ENCODE data around the gene ST6GAL1.

Gene ST6GAL1

GRCh38 chr3:186986816-186987215 lies 56.5 kb downstream of the ST6GAL1 start:
- Histone ChIP-seq H3K9me3 (ENCODE audit: insufficient read depth, low read length, severe bottlenecking) (no peaks in the 10 kb centered on the region), H3K9ac (ENCODE audit: low read depth, low read length) (no peak overlapping the region), H3K4me2 (ENCODE audit: insufficient read depth, low read length) (no peak overlapping the region), H4K20me1 (ENCODE audit: insufficient read depth, low read length) (no peaks in the 10 kb centered on the region), H2AFZ (ENCODE audit: low read depth, low read length) (no peak overlapping the region), H3K27ac (ENCODE audit: low read length) (no peak overlapping the region), H3K79me2 (ENCODE audit: insufficient read depth, low read length) (no peaks in the 10 kb centered on the region), H3K27me3 (ENCODE audit: insufficient read depth, low read length, poor library complexity) (peaks cover 11% of the 10 kb centered on the region), H3K4me1 (ENCODE audit: insufficient read depth, low read length) (no peaks in the 10 kb centered on the region), H3K36me3 (ENCODE audit: insufficient read depth, low read length) (no peaks in the 10 kb centered on the region), H3K4me3 (ENCODE audit: low read depth in 1 of 2, low read length in 2 of 2) (no peak overlapping the region)
- TF ChIP-seq EZH2 (IDR thresholded peaks at IDR 0.05; ENCODE audit: borderline replicate concordance, low read depth, low read length, severe bottlenecking) = no peak
- TF ChIP-seq, protein P1, sequence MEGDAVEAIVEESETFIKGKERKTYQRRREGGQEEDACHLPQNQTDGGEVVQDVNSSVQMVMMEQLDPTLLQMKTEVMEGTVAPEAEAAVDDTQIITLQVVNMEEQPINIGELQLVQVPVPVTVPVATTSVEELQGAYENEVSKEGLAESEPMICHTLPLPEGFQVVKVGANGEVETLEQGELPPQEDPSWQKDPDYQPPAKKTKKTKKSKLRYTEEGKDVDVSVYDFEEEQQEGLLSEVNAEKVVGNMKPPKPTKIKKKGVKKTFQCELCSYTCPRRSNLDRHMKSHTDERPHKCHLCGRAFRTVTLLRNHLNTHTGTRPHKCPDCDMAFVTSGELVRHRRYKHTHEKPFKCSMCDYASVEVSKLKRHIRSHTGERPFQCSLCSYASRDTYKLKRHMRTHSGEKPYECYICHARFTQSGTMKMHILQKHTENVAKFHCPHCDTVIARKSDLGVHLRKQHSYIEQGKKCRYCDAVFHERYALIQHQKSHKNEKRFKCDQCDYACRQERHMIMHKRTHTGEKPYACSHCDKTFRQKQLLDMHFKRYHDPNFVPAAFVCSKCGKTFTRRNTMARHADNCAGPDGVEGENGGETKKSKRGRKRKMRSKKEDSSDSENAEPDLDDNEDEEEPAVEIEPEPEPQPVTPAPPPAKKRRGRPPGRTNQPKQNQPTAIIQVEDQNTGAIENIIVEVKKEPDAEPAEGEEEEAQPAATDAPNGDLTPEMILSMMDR (IDR thresholded peaks at IDR 0.05; ENCODE audit: borderline replicate concordance, extremely low read depth, low read length, poor library complexity, severe bottlenecking) = no peak
- no peak for DNase-seq
- no peak for ATAC-seq (ENCODE audit: insufficient read depth, low read depth)

- Histone ChIP-seq H3K27ac (ENCODE audit: low read length) (no peak overlapping the region), H3K4me3 (ENCODE audit: low read depth in 1 of 2, low read length in 2 of 2) (no peak overlapping the region), H3K9ac (ENCODE audit: low read depth, low read length) (no peak overlapping the region), H3K4me1 (ENCODE audit: insufficient read depth, low read length) (no peaks in the 10 kb centered on the region), H3K4me2 (ENCODE audit: insufficient read depth, low read length) (no peak overlapping the region), H2AFZ (ENCODE audit: low read depth, low read length) (no peak overlapping the region), H3K9me3 (ENCODE audit: insufficient read depth, low read length, severe bottlenecking) (no peaks in the 10 kb centered on the region), H3K36me3 (ENCODE audit: insufficient read depth, low read length) (no peaks in the 10 kb centered on the region), H3K27me3 (ENCODE audit: insufficient read depth, low read length, poor library complexity) (peaks cover 8% of the 10 kb centered on the region), H3K79me2 (ENCODE audit: insufficient read depth, low read length) (no peaks in the 10 kb centered on the region), H4K20me1 (ENCODE audit: insufficient read depth, low read length) (no peaks in the 10 kb centered on the region)
- ATAC-seq (ENCODE audit: insufficient read depth, low read depth) (no peak), DNase-seq (no peak)
- TF ChIP-seq, protein P1 (IDR thresholded peaks at IDR 0.05; ENCODE audit: borderline replicate concordance, extremely low read depth, low read length, poor library complexity, severe bottlenecking) = no peak
- TF ChIP-seq EZH2 (IDR thresholded peaks at IDR 0.05; ENCODE audit: borderline replicate concordance, low read depth, low read length, severe bottlenecking) = no peak
These were observed 58.5 kb downstream of the ST6GAL1 start for GRCh38 chr3:186988806-186989205.

DNA sequence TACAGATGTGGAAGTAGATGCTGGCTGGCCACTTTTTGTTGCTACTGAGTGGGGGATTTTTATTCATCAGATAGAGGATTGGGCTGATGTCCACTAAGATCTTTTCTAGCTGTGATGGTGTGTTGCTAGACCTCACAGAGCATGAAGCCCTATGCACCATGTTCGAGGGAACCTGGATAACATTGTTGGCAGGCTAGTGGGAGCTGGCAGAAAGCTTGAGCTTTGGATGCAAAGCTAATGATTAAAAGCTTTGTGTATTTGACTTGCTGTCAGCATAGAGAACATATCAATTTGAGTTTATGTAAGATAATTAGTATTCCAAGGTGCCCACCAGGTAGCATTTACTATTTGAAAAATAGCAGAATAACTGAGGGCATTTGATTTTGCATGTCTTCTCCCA lies 59.1 kb downstream of the ST6GAL1 start:
- no peak for TF ChIP-seq EZH2 (IDR thresholded peaks at IDR 0.05; ENCODE audit: borderline replicate concordance, low read depth, low read length, severe bottlenecking)
- TF ChIP-seq, protein P1 (IDR thresholded peaks at IDR 0.05; ENCODE audit: borderline replicate concordance, extremely low read depth, low read length, poor library complexity, severe bottlenecking) = no peak
- Histone ChIP-seq H3K4me2 (ENCODE audit: insufficient read depth, low read length) (no peak overlapping the region), H3K27ac (ENCODE audit: low read length) (no peak overlapping the region), H4K20me1 (ENCODE audit: insufficient read depth, low read length) (no peaks in the 10 kb centered on the region), H3K4me1 (ENCODE audit: insufficient read depth, low read length) (no peaks in the 10 kb centered on the region), H3K9ac (ENCODE audit: low read depth, low read length) (no peak overlapping the region), H2AFZ (ENCODE audit: low read depth, low read length) (no peak overlapping the region), H3K36me3 (ENCODE audit: insufficient read depth, low read length) (no peaks in the 10 kb centered on the region), H3K27me3 (ENCODE audit: insufficient read depth, low read length, poor library complexity) (peaks cover 3% of the 10 kb centered on the region), H3K79me2 (ENCODE audit: insufficient read depth, low read length) (no peaks in the 10 kb centered on the region), H3K4me3 (ENCODE audit: low read depth in 1 of 2, low read length in 2 of 2) (no peak overlapping the region), H3K9me3 (ENCODE audit: insufficient read depth, low read length, severe bottlenecking) (no peaks in the 10 kb centered on the region)
- ATAC-seq (ENCODE audit: insufficient read depth, low read depth) (no peak), DNase-seq (no peak)

- H3K4me2 ChIP-seq (ENCODE audit: insufficient read depth, low read length) = no peak overlapping the region
- H3K4me3 ChIP-seq (ENCODE audit: low read depth in 1 of 2, low read length in 2 of 2) = no peak overlapping the region
- no peaks in the 10 kb centered on the region for H3K9me3 ChIP-seq (ENCODE audit: insufficient read depth, low read length, severe bottlenecking)
- peaks cover 3% of the 10 kb centered on the region for H3K27me3 ChIP-seq (ENCODE audit: insufficient read depth, low read length, poor library complexity)
- H2AFZ ChIP-seq (ENCODE audit: low read depth, low read length) = no peak overlapping the region
- no peaks in the 10 kb centered on the region for H4K20me1 ChIP-seq (ENCODE audit: insufficient read depth, low read length)
- H3K9ac ChIP-seq (ENCODE audit: low read depth, low read length) = no peak overlapping the region
- H3K4me1 ChIP-seq (ENCODE audit: insufficient read depth, low read length) = no peaks in the 10 kb centered on the region
- H3K79me2 ChIP-seq (ENCODE audit: insufficient read depth, low read length) = no peaks in the 10 kb centered on the region
- H3K36me3 ChIP-seq (ENCODE audit: insufficient read depth, low read length) = no peaks in the 10 kb centered on the region
- no peak for TF ChIP-seq EZH2 (IDR thresholded peaks at IDR 0.05; ENCODE audit: borderline replicate concordance, low read depth, low read length, severe bottlenecking)
- TF ChIP-seq, protein P1 (IDR thresholded peaks at IDR 0.05; ENCODE audit: borderline replicate concordance, extremely low read depth, low read length, poor library complexity, severe bottlenecking) = no peak
- H3K27ac ChIP-seq (ENCODE audit: low read length) = no peak overlapping the region
- DNase-seq (no peak), ATAC-seq (ENCODE audit: insufficient read depth, low read depth) (no peak)
These were observed 60.0 kb downstream of the ST6GAL1 start for GRCh38 chr3:186990277-186990676.

Data from DND-41 (cell line).